HCT116 (cell line): ENCODE results near the gene SH3GL3.

Experiments
- CTCF ChIP-seq, 3 experiments: fragments of 200-600 bp in 1 of 3; sonication (generic) in 1 of 3; IDR thresholded peaks in 2 of 3; conservative IDR thresholded peaks in 1 of 3; 2 replicates each; pipeline ENCODE4 v1.5.1; 2012 to 2017; ENCODE audit warnings: low read depth in 2 of 3, low read length in 2 of 3, antibody characterized with exemption in 1 of 3, borderline replicate concordance in 1 of 3, control low read depth in 1 of 3, mild to moderate bottlenecking in 1 of 3, mixed read lengths in 1 of 3, mixed run types in 1 of 3, moderate library complexity in 1 of 3; ENCODE audit not compliant: insufficient read depth in 1 of 3
- EGR1 ChIP-seq: IDR thresholded peaks from 2 replicates; pipeline ENCODE4 v1.6.1; 2012; ENCODE audit warnings: low read depth
- EZH2 ChIP-seq: fragments of 200-600 bp; sonication (generic); IDR thresholded peaks from 2 replicates; pipeline ENCODE4 v1.6.1; 2017; ENCODE audit warnings: antibody characterized with exemption, mixed run types
- POLR2A ChIP-seq: IDR thresholded peaks from 2 replicates; pipeline ENCODE4 v1.7.0; 2011; ENCODE audit warnings: borderline replicate concordance; ENCODE audit not compliant: insufficient read depth, insufficient read length; ENCODE audit errors: extremely low read depth
- POLR2AphosphoS5 ChIP-seq: IDR thresholded peaks from 2 replicates; pipeline ENCODE4 v1.6.1; 2011; ENCODE audit warnings: mild to moderate bottlenecking, low read depth, low read length, moderate library complexity
- RAD21 ChIP-seq: IDR thresholded peaks from 2 replicates; pipeline ENCODE4 v1.6.1; 2012; ENCODE audit warnings: low read depth, mild to moderate bottlenecking
- REST ChIP-seq: IDR thresholded peaks from 2 replicates; pipeline ENCODE4 v1.6.1; 2012; ENCODE audit warnings: low read depth
- SRF ChIP-seq: IDR thresholded peaks from 2 replicates; pipeline ENCODE4 v1.6.1; 2012; ENCODE audit warnings: low read depth
- YY1 ChIP-seq: IDR thresholded peaks from 2 replicates; pipeline ENCODE4 v1.6.1; 2011; ENCODE audit warnings: low read length, low read depth, moderate library complexity, mild to moderate bottlenecking; ENCODE audit not compliant: insufficient replicate concordance; ENCODE audit errors: extremely low read depth
- ZFX ChIP-seq: fragments of 450-650 bp; IDR thresholded peaks from 2 replicates; pipeline ENCODE4 v1.6.1; 2017

- no peak for TF ChIP-seq CTCF (IDR thresholded peaks at IDR 0.05 in 2 of 3, conservative IDR thresholded peaks at IDR 0.05 in 1 of 3; ENCODE audit: borderline replicate concordance in 1 of 3, insufficient read depth in 1 of 3, low read depth in 2 of 3, low read length in 2 of 3)
- no peak for TF ChIP-seq REST
- TF ChIP-seq ZFX, result no peak
- no peak for TF ChIP-seq POLR2AphosphoS5
- no peak for TF ChIP-seq YY1
- no peak for TF ChIP-seq EGR1
- no peak for TF ChIP-seq RAD21
- TF ChIP-seq POLR2A, result no peak
- no peak for TF ChIP-seq EZH2
- no peak for TF ChIP-seq SRF
Measured at GRCh38 chr15:83610901-83611685, 164.0 kb downstream of the SH3GL3 start.
